Fibroblast of upper back skin (primary cell): ENCODE measurements around the gene BBS9.

Experiments
- DNase-seq: peaks from one replicate; pipeline ENCODE4 v3.0.0-alpha.2; 2013

Gene BBS9

DNA sequence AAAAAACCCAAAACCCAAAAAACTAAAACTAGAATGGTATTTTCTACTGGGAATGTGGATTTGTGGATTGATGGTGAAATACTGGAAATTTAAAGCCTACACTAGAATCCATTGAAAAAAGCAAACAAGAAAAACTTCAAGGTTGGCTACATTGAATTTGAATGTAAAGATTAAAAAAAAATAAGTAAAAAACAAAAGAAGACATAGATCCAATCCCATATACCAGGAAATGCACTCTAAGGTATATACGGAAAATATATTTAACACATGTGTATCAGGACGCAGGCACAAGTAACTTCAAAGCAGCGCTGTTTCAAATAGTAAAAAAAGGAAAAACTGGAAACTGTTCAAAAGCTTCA is 754 bp upstream of the BBS9 start:
- no peak for DNase-seq

DNA sequence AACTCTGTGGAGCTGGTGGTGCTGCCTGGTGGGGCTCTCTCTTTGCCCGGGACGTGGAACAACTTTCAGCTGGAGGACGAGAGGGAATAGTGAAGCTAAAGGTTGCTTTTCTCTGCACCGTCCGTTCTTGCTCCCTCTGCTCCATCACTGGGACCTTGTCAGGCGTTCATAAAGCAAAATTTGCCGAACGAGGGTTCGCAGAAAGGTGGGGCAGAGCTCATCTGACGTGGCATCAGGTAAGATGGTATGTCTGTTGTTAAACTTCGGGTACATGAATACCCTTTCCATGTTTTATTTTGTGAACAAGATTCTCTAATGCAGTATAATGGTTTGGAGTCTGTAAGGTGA is 416 bp downstream of the BBS9 start:
- no peak for DNase-seq

DNA sequence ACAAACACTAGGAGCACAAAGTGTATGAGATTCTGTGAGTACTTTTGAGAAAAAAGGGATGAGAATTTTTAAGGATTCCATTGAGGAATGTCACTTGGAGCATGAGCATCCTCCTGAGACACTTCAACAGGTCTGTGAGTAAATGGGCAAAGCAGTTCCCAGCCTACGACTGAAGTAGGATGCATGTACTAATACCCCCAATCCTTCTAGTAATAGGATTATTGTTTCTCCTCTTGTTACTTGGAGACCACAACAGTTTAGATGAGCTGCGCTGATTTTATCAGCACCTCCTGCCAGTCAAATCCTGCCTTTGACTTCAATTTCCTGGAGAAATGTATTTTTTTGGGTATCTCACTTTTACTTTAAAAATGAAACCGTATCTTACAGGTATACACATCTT is 820 bp downstream of the BBS9 start:
- no peak for DNase-seq

GRCh38 chr7:33137103-33137502 is 7.7 kb downstream of the BBS9 start:
- DNase-seq, result no peak

DNA sequence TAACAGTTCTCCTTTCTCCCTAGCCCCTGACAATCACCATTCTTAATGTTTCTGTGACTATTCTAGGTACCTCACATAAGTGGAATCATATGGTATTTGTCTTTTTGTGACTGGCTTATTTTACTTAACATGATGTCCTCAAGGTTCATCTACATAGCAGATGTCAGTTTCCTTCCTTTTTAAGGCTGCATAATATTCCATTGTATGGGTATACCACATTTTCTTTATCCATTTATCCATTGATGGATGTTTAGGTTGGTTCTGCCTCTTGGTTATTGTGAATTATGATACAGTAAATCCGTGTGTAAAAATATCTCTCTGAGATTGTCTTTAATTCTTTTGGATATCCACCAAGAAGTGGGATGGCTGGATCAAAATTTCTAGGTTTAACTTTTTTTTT is 13.2 kb downstream of the BBS9 start:
- DNase-seq, result no peak

GRCh38 chr7:33143996-33144718 is 14.8 kb downstream of the BBS9 start:
- peak; percentile 32 for DNase-seq

DNA sequence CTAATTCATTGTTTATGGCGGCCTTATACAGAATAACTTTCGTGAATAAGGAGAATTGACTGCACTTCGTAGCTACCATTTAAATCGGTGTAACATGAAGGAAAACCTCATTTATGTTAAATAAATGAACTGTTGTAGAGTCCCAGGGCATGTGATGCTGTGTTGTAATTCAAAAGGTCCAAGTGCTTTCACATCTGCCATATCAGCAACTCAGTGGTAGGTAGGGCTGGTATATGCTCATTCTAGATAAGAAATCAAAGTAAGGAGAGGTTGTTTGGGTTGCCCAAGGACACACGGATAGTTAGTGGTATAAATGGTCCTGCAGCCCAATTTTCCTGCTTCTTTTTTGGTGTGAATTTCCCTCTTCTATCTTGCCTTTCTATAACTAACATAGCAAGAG is 15.8 kb downstream of the BBS9 start:
- no peak for DNase-seq

DNA sequence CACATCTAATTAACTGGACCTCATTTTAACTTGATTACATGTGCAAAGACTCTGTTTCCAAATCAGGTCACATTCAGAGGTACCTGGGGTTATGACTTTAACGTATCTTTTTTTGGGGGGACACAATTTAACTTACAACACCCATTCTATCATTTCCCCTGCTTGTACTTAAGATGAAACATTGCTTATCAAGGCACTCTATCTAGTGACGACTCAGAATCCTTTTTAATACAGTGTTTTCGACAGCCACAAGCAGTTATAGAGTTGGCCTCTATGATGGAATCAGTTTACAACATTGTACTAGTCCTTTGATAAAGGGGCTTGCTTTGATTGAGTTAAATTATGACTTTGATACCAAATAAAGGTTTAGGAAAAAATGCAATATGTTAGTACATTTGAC is 22.7 kb downstream of the BBS9 start:
- DNase-seq, result no peak

- DNase-seq, result peak; percentile 74
Observed at GRCh38 chr7:33155811-33156210, 26.4 kb downstream of the BBS9 start.

DNA sequence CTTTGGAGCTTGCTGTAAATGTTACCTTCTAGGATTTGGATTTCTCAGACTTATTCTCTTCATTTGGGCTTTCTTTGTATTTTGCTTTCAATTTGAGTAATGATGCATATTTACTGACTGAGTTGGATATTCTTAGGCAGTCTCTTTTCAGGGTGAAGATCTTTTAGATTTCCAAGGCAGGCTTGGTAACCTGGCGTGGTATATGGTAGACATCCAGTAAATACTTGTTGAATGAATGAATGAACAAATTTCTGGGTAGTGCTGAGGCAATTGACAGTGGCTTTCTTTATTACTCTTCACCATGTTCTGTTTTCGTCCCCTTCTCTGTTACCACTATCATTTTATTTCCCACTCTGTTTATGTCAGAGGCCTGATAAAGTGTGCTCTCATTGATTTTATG is 27.1 kb downstream of the BBS9 start:
- DNase-seq, result no peak

- DNase-seq, result peak; percentile 43
Observed at GRCh38 chr7:33157311-33157710, 27.9 kb downstream of the BBS9 start.

DNA sequence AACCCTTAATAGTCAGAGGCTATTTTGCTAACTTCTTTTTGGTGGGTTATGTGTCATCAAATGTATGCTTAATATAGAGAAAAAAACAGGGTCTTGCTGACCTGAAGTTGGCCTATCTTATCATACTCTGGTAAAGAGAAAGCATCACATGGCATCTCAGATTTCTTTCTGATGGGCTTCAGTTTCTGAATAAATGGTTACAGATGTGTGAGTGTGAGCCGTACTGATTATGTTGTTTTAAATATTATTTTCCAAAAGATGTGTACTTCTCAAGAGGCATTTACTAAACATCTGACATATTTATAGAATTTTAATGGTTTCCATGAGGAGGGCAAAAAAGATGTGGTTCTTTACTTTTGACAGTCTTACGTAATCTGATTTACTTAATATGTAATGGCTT is 28.4 kb downstream of the BBS9 start:
- DNase-seq, result peak; percentile 11

GRCh38 chr7:33177876-33178275 is 48.5 kb downstream of the BBS9 start:
- DNase-seq, result no peak

- no peak for DNase-seq
Observed at GRCh38 chr7:33179519-33179918, 50.2 kb downstream of the BBS9 start.

DNA sequence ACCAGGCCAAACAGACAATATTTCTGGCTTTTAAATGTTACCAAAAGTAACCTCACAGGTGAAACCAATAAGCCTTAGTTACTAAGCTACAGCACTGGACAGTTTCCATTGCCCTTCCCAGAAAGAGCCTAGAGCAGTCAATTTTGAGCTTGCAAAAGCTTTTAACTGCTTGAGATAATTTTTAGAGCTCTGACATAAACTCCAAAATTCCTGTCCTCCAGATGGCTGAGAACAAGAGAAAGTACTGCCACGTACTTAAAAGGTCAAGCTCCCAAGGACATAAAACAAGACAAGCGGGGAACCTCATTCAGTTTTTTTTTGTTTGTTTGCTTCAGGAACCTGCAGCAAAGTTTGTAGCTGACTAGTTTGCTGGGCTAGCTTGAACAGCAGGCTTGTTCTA is 54.1 kb downstream of the BBS9 start:
- DNase-seq, result no peak

GRCh38 chr7:33184828-33185227 is 55.5 kb downstream of the BBS9 start:
- no peak for DNase-seq

DNA sequence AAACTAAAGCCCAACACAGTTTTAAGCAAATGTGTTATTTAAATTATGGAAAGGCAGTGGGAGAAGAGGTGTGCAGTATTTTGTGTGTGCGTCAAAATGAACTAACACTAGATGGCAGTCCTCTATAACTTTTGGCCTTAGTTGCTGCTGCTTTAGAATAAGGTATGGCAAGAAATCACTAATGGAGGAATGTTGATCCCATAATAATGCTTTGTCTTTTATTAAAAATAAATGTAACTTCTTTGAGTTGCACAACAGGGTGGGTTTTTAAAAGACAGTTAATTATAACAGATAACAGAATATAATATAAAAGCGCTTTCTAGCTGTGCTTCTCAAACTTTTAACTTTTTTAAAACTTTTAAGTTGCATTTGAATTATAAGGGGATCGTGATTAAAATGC is 56.4 kb downstream of the BBS9 start:
- peak; percentile 64 for DNase-seq

DNA sequence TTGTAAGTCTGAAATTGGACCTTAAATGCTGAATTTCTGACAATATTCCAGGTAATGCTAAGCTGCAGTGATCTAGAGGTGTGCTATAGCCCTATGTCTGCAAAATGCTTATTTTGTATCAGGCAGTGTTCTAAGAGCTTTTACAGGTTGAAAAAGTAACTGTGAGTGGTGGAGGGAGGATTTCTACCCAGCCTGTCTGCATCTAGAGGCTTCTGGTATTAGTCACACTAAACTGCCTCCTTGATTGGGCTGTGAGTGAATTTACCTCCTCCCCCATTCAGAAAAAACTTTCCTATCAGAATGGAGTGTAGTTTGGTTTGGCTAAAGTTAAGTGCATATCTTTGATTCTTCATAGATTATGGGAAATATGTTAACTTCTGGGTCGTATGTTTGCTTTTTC is 56.8 kb downstream of the BBS9 start:
- DNase-seq, result peak; percentile 69

DNA sequence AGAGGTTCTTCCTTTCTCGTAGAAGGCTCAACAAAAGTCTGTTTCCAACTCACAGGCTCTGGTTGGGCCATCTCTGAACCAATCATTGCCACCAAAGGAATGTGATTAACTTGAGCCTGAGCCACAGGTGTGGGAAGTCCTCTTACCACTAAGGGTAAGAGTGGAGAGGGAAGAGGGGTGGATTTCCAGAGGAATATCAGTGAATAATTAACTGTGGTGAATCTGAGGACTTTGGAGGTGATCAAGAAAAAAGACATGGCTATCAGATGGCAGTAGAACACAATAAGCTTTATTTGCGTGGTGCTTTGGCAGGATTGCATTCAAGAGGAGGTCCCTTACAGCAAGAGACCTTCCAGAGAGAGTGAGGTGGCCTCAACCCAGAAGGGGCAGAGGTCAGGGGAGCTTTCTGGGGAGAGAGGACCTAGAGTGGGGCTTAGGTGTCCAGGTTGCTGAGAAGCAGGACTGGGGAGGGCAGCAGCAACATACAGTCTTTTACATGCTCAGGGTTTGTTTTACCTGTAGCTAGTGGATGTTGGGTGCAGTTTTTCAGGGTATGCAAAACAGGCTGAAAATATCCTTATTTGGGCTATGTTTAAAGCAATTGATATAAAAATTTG is 61.4 kb downstream of the BBS9 start:
- no peak for DNase-seq

DNA sequence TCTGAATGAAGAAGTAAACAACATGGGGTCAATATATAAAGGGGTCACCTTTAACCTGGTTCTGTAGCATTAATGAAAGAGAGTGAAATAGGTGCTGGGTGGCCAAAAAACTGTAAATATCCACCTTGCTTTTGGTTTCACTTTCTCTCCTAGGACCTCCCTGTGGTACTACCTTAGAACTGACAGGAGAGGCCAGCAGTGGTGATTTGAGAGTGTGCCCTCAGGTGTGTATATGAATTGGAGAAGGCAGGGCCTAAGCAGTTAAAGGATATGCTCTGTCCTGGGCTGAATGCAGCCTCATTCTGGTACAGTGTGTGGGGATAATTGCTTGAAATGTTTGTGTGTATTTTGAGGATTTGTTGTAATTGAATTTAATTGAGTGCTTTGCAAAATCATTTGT is 62.0 kb downstream of the BBS9 start:
- DNase-seq, result no peak

DNA sequence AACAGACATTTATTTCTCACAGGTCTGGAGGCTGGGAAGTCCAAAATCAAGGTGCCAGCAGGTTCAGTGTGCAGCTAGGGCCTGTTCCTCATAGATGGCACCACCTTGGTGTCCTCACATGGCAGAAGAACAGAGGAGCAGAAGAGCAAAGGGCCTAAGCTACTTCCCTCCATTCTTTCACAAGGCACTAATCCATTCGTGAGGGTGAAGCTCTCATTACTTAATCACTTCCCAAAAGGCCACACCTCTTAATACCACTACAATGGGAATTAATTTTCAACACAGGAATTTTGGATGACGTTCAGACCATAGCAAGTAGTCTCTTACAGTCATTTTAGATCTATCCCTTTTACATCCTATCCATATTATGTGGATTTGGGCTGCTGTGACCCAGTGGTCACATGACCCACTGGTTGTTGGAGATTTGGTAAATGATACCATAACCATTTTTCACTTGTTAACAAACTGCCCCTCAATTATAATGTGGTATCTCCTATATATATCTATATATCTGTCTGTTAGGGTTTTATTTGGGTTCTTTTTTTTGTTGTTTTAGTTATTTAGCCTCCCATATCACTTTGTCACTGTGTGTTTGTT is 63.4 kb downstream of the BBS9 start:
- no peak for DNase-seq

DNA sequence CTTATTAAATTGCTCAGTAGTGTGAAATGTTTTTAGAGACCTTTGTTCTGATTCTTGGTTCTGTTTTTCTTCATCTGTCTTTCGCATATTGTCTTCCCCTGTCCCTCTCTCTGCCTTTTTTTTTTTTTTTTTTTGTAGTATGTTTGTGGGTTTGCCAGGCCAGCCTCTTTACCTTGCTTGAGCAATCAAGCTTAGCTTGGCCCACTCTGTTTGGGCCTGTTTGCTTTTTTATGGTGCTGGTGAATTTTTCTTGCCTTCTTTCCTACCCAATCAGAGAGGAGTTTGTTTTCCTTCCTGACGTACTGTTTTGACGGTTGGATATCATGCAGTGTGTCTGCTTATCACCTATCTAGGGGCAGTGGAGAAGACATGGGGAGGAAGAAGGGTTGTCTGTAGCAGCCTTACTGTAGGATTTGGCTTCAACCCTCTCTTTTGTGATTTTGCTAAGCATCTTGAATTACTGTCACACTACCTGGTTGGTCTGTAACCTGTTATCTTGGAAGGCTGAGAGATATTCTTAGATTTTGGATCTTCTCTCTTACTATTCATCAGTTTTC is 64.0 kb downstream of the BBS9 start:
- DNase-seq, result no peak

GRCh38 chr7:33195264-33195663 is 65.9 kb downstream of the BBS9 start:
- peak; percentile 84 for DNase-seq

DNA sequence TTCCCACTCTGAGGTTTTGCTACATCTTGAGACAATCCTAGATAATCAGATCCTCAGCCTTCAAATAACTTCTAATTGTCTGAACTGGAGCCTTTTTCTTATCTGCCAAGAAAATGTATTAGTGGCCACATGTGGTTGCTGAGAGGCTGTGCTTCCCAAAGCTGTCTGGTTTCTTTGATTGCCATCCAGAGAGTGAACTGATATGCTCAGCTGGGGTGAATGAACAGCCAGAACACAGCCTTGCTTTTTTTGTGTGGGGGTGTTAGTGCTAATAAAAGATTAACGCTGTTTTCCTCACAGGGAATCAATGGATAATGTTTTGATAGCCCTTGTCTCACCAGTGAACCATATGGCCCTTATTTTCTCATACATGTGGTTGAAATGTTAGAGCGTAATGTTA is 66.9 kb downstream of the BBS9 start:
- peak; percentile 66 for DNase-seq

- no peak for DNase-seq
Observed at GRCh38 chr7:33200282-33200681, 70.9 kb downstream of the BBS9 start.
